GM06990 (cell line): Measurements from ENCODE around the gene ATXN2.

Experiments
- DNase-seq: peaks from one replicate; pipeline ENCODE4 v3.0.0-alpha.2; 2011; ENCODE audit not compliant: insufficient read length; ENCODE audit errors: extremely low read depth
- H3K27me3 ChIP-seq: replicated peaks from 2 replicates; pipeline ENCODE4 v1.6.0; 2011; ENCODE audit warnings: low read length; ENCODE audit not compliant: control insufficient read depth, insufficient read depth
- H3K36me3 ChIP-seq: 2 replicates; pipeline ENCODE4 v1.5.1; 2011; ENCODE audit warnings: low read length; ENCODE audit not compliant: control insufficient read depth, insufficient read depth
- H3K4me3 ChIP-seq: replicated peaks from 2 replicates; pipeline ENCODE4 v1.5.1; 2011; ENCODE audit warnings: low read depth, mild to moderate bottlenecking, control low read depth, low read length
- CTCF ChIP-seq: IDR thresholded peaks from 2 replicates; pipeline ENCODE4 v1.5.1; 2011; ENCODE audit warnings: low read length, control low read depth, mild to moderate bottlenecking, inconsistent platforms; ENCODE audit not compliant: insufficient read depth, poor library complexity, severe bottlenecking

ATXN2 gene

GRCh38 chr12:111442301-111443045 lies 156.6 kb downstream of the ATXN2 start:
- Histone ChIP-seq H3K4me3 (no peak overlapping the region), H3K36me3 (peaks cover 31% of the 10 kb centered on the region), H3K27me3 (no peaks in the 10 kb centered on the region)
- DNase-seq: no peak
- TF ChIP-seq CTCF: no peak

- DNase-seq: no peak
- Histone ChIP-seq H3K4me3 (no peak overlapping the region), H3K36me3 (peaks cover 21% of the 10 kb centered on the region), H3K27me3 (no peaks in the 10 kb centered on the region)
- TF ChIP-seq CTCF: no peak
These were observed 157.8 kb downstream of the ATXN2 start for GRCh38 chr12:111441107-111441928.

GRCh38 chr12:111440631-111441030 lies 158.5 kb downstream of the ATXN2 start:
- DNase-seq: no peak
- H3K36me3 ChIP-seq: peaks cover 19% of the 10 kb centered on the region
- H3K27me3 ChIP-seq: no peaks in the 10 kb centered on the region
- no peak for TF ChIP-seq CTCF
- no peak overlapping the region for H3K4me3 ChIP-seq

GRCh38 chr12:111440152-111440551 lies 159.0 kb downstream of the ATXN2 start:
- DNase-seq: no peak
- no peak overlapping the region for H3K4me3 ChIP-seq
- peaks cover 17% of the 10 kb centered on the region for H3K36me3 ChIP-seq
- no peaks in the 10 kb centered on the region for H3K27me3 ChIP-seq
- no peak for TF ChIP-seq CTCF

- no peak for DNase-seq
- Histone ChIP-seq H3K27me3 (no peaks in the 10 kb centered on the region), H3K4me3 (no peak overlapping the region), H3K36me3 (peaks cover 17% of the 10 kb centered on the region)
- no peak for TF ChIP-seq CTCF
These were observed 159.4 kb downstream of the ATXN2 start for GRCh38 chr12:111439657-111440151.
